NCI-H510A treated with DMSO at 0.1 percent for 48 hours (cell line): ENCODE results near the gene LIF.
"Not testable (repeated sequence)": the region's sequence is repeated elsewhere in the genome, so short reads cannot be mapped to it uniquely, and the experiment has no call there.

Experiments used
- DNase-seq: peaks from one replicate; lab custom pipeline; 2025; lab: John Stamatoyannopoulos, UW

Gene LIF

DNA sequence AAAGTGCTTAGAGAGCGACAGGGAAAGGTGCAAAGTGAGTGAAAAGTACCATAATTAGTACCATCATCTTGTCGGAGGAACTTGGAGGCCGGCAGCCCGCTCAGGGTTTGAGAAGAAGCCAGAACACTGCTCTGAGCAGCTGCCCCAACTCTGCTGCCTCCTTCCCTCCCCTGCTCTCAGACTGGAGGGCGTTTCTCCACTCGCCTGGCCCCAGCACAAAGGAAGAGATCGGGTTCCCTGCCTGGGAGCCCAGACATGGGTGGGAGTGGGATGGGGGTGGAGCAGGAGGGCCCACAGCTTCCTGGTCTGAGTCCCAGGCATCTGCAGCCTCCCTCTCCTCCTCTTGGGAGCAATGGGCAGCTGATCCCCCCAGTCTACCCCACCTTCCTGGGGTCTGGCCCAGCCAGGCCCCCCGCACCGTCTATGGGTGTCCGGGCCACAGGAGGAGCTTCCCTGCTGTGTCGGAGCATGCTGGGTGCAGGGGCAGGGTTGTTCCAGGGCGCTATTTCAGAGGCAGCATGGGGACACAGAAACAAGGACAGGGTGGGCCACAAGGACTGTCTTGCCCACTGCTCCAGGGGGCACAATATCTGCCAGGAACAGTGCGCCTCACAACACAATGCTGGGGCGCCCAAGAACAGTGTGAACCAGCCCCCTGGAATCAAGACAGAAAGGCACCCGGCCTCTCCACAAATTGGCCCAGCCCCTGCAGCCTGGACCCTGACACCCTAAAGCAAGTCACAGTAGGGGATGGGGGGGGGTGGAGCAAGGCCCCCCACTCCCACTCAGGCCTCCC lies 4.8 kb downstream of the LIF start:
- DNase-seq = no peak

DNA sequence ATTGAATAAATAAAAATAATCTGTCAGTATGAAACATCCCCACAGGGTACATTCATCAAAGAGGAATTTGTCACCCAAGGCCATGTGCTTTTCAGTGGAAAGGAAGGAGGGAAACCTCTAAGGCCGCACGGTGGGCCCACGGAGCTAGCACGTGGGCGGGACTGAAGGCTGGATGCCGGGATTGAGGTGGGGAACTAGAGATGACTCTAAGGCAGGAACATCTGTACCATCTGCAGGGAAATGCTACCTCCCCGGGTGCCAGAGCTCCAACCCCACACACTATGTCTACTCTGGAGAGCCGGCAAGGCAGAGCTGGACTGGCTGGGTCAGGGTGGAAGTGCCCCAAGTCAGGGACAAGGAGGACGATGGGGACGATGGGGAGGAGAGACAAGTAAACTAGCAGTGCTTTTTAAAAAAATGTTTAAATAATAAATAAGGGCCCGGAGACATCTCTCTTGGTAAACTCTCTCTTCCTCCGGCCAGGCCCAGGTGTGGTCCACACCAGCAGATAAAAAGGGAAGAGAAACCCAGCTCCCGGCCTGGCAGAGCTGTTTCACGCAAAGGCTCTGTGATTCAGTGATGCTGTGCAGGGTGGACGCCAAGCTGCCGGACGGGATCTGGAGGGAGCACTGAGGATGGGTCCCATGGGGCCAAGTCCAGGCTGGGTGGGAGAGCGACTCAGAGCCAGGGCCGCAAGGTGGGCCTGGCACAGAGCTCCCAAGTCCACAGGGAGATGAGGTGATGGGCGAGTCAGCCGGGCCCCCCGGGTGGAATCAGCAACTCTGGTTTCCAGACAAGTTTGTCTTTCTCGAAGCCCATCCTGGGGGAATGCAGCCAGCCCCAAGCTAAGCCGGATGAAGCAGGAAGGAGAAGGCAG lies 5.8 kb downstream of the LIF start:
- DNase-seq = no peak

DNA sequence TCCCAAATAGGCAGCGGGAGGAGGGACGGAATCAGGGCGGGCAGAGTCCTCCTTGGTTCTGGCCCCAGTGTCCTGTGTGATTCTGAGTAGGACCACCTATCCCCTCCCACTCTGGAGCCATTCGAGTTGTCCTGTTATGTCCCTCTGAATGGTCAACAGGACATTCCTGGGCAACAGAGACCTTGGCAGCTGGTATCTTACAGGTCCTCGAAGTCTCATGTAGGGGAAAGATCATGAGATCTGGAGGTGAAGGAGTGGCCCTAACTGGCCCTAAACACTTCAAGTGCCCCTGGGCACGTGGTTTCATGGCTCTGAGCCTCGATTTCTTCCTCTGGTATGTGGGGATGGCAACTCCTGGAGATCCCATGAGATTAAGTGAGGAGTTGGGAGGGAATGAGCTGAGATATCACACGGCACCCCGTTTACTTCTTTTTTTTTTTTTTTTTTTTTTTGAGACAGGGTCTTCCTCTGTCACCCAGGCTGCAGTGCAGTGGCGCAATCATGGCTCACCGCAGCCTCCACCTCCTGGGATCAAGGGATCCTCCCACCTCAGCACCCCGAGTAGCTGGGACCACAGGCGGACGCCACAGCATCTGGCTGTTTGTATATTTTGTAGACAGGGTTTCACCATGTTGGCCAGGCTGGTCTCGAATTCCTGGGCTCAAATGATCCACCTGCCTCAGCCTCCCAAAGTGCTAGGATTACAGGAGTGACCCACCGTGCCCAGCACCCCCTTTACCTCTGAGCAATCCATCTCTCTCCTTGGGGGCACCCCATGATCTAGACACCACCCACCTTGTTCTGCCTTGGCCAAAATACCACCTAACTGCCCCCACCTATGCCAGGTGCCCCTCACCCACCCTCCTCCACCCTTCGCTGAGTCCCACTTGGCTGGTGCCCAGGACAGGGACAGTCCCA lies 6.8 kb downstream of the LIF start:
- DNase-seq = no peak

DNA sequence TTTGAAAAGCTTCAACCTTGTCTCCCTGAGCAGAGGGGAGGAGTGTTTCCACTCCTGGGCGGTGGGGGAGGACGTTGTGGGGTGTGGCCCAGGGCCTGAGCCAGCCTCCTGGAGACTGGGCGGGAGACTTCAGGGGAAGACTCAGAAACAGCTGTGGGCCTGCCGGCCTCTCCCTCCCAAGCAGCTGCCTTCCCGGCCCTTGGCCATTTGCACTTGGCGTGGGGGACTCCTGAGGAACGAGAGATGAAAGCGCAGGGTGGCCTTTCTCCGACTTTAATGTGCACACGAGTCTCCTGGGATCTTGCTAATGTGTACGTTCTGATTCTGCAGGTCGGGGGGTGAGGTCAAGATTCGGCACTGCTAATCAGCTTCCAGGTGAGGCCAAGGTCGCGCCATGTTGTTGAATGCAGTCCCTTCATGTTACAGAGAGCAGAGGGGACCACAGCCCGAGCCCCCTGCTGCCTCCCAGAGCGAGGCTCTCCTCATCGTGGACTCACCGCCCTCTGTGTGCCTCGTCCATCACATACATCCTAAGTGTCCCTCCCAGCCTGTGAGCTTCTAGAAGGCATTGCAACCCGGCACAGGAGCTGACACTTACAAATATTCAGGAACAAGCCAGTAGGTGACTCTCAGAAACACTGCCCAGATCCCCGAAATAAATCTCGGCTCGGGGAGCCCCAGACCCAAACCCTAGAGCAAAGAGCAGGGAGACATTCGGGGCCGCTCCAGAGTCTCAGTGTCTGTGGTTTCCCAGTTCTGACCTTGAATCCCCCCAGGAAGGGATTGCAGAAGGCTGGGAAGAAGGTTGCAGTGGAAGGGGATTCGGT lies 7.7 kb downstream of the LIF start:
- no peak for DNase-seq

DNA sequence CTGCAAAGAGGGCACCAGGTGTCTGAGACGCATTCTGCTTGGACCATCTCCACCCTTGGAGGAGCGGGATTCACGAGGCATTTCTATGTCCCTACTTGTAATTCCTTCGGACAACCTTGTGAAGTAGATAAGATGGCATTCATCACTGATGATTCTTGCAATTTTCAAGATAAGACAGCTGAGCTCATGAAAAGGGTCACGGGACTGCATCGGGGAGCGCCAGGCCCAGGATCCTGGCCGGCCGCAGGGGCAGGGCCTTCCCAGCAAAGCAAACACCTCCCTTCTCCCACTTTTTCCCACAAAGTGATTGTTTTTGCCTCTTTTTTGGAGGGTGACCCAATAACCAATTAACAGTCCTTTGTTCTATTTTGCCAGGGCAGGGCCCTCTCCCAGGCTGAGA lies 8.4 kb downstream of the LIF start:
- DNase-seq = no peak

DNA sequence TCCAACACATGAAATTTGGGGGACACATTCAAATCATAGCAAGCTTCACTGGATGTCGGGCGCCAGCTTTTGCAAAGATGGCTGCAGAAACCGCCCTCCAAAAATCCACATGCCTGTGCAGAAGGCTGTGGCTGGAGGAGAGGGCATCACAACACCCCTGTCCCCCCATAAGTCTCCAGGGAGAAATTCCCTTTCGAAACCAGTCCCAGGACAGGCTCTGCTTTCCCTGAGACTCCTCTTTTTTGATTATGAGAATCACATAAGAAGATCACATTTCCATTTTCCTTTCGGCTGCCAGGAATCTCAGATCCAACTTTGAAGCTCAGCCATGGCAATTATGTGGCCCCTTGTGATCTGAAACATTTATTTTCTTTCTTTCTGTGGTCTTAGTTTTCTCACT lies 9.7 kb downstream of the LIF start:
- DNase-seq = no peak

DNA sequence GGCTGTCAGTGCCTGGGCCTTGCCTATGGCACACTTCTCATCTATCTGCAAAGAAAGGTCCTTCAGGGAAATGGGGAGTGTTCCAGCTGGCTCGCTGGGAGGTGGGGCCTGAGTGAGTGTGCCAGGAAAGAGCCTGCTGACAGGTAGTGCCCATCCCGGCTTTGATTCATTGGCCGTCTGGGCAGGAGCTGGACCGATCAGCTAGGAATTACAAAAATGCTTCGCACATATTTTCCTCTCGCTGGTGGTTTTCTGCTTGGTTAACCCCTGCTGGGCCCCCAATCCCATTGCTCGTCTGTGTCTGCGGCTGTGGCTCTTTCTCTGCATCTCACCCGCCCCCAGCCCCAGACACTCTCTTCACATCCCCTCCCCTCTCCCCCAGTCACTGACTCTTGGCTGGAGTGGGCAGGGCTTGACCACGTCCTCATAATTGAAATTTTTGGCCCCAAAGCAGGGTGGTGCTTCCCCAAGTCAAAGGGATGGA lies 10.8 kb downstream of the LIF start:
- DNase-seq = peak; percentile 31

DNA sequence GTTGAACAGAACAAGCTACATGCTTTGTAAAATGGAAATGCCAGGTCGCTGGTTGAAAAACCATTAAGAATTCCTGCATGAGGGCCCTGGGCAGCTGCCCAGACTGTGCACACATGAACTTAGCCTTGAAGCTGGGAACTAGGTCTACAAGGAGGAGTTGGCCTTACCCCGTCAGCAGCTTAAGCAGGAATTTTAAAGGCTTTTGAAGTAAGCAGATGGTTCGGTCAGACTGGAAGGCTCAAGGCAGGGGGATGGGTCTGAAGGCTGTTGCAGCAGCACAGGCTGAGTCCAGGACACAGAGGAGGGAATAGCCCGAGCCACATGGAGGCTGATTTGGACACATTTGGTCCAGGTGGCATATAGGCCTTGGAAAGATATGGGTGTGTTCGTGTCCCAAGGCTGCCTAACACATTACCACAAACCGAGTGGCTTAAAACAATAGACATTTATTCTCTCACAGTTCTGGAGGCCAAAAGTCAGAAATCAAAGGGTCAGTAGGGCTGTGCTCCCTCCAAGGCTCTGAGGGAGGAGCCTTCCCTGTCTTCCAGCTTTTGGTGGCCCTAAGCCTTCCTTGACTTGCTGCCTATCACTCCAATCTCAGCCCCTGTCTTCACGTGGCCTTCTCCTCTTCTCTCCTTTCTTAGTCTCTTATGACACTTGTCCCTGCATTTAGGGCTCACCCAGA lies 11.6 kb downstream of the LIF start:
- DNase-seq = no peak

DNA sequence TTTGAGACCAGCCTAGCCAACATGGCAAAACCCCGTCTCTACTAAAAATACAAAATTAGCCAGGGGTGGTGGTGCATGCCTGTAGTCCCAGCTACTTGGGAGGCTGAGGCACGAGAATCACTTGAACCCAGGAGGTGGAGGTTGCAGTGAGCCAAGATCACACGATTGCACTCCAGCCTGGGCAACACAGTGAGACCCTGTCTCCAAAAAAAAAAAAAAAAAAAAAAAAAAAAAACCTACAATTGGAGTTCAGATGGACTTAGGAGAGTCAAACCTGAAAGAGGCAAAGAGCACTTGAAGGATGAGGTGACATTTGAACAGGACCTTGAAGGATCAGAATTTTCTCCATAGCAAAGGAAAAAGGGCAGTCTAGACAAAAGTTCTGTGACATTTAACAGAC lies 12.2 kb downstream of the LIF start:
- DNase-seq = not testable (repeated sequence)

DNA sequence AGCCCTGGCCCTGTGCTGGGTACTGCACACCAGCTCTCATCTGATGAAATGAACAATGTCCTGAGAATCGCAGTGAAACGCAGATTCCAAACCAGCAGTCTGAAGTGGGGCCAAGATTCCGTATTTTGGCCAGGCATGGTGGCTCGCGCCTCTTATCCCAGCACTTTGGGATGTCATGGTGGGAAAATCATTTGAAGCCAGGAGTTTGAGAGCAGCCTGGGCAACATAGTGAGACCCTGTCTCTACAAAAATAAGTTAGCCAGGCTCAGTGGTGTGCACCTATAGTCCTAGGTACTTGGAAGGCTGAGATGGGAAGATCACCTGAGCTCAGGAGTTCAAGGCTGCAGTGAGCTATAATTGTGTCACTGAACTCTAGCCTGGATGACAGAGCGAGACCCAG lies 13.0 kb downstream of the LIF start:
- no peak for DNase-seq

DNA sequence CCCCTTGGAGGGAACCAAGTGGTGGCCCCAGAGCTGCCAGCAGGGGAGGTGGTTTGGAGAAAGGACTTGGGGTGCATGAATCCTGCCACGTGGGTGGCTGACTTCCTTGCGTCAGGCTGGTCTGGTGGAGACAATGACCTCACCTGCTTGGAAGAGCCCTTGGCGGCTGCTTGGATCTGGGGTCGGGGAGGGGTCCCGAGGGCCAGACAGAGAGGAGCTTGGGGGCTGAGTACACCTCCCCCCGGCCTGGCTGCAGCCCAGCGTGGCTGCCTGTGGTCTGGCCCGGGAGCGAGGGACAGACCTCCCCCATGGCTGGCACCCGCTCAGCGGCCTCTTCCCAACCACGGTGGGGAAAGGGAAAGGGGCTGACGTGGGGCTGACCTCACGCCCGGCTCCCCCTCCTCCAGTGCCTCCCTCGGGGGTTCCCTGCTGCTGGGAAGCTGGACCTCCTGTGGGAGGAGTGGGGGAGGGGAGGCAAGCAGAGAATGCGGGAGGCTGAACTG lies 13.8 kb downstream of the LIF start:
- no peak for DNase-seq

DNA sequence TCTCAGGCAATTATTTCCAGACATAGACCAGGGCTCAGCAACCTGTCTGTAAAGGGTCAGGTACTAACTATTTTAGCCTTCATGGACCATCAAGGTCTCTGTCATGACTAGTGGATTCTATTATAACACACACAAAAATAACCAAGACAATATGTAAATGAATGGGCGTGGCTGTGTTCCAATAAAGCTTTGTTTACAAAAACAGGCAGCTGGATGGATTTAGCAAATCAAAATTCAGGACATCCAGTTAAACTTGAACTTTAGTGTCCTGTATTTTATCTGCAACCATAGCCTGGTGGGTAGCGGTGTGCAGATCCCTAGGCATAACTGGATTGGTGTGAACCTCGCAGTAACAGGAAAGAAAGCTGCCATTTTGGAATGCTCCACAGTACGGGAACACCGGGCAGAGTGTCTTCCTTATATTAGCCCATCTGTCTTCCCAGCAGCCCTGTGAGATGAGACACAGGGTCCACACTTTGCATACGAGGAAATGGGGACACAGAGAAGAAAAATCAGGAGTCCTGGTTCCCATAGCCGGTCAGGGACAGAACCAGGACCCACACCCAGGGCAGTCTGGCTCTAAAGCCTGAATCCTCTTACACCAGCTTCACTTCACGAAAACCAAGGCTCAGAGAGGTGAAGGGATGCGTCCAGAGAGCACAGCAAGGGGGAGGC lies 15.6 kb downstream of the LIF start:
- DNase-seq = no peak

DNA sequence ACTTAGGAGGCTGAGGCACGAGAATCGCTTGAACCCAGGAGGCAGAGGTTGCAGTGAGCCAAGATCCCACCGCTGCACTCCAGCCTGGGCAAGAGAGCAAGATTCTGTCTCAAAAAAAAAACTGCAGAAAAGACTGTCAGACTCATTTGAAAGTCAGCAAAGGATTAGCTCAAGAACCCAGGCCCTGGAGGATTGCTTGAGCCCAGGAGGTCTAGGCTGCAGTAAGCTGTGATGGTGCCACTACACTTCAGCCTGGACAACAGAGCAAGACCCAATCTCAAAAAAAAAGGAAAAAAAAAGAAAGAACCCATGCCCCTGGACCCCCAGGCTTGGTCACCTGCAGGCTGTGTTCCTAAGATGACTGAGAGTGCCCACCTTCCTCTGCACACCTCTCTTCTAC lies 16.2 kb downstream of the LIF start:
- no peak for DNase-seq

DNA sequence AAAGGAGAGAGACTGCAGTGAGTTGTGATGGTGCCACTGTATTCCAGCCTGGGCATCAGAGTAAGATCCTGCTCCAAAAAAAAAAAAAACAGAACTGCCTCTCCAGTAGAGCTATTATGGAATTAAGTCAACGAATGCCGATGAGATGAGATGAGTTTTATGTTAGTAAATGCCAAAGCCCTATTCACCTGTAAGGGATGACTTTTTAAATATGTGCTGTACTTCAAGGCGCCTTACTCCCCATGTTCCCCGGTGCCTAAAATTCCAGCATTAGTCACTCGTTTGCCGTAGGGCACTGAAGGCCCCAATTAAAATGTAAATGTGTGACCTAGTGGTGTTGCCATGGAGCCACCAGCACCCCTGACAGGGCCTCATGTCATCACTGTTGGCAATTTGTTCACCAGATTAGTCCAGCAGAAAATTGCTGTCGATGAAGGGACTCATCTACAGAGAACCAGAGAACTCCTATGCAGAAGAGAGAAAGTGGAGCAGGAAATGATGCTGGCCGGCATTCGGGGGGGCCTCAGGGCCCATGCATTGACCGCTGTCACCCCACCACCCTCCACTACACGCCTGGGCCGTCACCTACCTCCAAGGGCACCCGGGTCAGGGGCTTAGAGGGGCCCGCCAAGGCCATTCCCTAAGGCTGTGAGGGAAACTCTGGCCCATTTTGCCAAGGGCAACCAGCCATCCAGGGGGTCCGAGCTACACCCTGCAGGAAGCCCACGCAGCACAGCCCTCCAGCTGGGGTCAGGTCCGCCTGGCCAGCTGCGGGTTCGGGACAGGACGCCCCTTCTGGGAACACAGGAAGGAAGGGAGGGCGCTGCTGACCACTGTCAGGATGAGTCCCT lies 17.8 kb downstream of the LIF start:
- no peak for DNase-seq

DNA sequence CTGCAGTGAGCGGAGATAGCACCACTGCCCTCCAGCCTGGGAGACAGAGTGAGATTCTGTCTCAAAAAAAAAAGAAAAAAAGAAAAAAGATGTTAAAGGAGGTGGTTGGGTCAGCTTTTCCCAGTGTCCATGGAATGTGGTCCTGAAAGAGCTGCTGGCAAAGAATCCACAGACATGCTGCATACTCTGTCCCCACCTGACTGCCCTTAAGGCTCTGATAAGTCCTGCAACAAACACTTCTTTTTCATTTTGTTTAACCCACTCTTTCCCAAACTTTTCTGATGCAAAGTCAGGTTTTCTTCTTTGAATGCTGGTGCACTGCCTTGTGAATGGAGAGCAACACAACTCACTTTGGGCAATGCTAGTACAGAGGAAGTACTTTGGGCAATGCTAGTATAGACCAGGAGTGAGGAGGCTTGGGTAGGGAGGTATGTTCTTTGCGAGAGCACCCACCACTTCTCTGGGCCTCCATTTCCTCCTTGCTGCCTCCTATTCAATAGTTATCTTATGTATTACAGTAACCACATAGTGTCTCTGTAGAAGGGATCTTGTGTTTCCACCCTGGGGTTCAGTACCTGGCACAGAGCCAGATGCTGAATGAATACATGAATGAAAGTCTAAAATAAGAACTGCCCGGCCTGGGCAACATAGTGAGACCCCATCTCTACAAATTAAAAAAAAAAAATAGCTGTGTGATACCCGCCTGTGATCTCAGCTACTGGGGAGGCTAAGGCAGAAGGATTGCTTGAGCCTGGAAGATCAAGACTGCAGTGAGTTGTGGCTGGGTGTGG lies 18.9 kb downstream of the LIF start:
- DNase-seq = no peak

DNA sequence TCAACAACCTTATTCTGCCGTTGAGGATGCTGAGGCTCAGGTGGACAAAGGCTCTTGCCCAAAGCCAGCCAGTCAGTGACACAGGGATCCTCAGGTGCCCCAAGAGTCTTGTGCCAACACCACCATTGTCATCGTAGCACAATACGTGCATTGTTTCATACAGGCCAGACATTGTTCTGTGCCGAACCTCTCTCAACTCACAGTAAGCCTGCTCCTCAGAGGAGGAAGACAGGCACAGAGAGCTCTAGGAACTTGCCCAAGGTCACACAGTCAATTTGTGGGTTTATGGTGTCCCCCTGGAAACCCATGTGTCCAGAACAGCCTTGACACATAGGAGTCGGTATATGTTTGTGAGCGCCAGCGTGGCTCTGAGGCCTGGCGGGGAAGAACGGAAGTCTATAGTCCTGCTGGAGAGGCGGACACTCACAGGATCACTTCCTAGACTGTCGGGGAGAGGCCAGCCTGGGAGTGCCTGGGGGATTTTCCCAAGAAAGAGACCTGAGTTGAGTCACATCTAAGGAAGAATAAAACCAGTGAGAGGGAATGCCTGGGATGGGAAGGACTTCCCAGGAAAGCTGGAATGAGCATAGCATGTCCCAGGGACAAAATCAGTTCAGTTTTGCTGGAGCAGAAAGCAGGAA lies 20.2 kb downstream of the LIF start:
- DNase-seq = no peak

DNA sequence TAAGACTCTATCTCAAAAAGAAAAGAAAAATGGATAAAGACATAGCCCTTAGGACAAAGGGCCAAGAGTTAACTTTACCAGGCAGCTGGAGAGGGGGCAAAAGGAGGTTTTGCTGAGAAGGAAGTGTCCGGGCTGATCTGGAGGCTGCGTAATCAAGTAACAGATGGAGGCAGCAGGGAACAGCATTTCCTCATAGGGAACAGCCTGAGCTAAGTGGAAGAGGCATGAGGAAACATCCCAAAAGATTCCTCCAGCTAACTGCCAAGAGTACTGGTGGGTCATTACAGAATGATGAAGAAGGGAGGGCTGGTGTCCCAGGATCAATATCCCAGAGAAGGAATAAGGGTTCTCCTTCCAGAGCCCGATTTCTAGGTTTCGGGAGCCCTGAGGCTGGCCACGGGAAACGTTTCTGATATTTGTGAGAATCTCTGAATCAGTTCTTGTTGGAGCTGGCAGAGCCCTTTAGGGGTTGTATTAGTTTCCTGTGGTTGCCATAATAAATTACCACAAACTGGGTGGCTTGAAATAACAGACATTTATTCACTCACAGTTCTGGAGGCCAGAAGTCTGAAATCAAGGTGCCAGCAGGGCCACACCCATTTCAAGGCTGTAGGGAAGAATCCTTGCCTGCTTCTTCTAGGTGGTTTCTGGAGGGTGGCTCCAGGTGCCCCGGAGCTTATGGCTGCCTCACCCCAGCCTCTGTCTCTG lies 21.2 kb downstream of the LIF start:
- no peak for DNase-seq
